ENCODE data around the gene EPB41L1.
"Not testable (repeated sequence)": the region's sequence is repeated elsewhere in the genome, so short reads cannot be mapped to it uniquely, and the experiment has no call there.

The EPB41L1 gene

DNA sequence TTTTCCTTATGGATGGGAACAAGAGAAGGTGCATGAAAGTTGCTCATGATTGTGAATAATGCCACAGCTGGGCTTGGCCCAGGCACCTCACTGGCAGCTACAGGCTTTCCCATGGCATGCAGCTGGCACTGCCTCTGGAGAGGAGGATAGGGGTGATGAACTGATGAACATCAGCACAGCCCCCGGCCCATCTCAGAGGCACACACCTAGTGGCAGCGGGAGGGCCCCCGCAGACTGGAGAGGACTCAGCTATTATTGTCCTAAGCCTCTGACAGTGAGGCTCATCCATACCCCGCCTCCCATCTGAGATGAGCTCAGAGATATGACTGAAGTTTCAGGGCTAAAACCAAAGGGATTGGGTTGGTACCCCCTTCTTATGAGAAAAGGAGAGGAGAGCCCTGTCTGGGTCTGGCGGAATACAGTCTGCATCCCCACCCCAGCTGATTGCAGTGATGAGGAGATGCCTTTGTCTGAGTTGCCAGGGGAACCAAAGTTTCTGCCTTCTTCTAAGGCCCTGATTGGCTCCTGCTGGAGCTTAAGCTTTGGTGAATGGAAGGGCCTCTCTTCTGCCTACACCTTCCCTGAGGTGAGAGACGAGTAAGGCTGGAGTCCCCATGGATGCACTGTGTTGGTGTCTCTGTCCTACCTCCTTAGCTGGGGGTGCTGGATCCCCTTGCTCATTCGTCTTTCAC lies 27.6 kb upstream of the EPB41L1 start:
- DNase-seq (ENCODE audit: low read depth, low spot score), result no peak

DNA sequence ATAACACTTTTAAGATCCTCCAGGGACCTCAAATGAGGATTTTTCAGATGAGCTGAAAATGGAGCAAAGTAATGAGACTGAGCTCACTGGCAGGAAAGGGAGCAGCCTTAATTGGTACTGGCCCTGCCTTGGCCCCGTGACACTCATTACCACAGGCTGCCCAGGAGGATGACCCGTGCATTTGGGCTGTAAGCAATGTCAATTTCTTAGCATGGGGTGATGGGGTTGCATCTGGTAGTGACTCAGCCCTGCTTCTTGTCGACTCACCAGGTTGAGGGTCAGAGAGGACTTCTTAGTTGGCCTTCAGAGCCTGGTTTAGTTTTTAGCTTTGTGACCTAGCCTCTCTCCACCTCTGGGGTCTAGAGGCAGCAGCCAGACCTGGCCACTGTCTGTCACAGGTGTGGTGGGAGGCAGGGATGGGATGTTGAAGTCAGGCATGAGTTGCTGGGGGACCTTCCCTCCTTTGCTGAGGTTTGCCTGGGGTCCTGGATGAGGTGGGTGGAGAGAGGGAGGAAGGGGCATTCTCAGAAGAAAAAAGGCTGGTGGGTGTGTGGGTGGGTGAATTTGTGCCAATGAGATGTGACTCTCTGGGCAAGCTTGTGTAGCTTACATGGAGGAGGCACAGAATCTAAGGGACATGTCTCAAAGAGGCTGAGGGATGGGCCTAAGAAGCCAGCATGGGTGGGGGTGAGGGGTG lies 25.9 kb upstream of the EPB41L1 start:
- no peak for DNase-seq (ENCODE audit: low read depth, low spot score)

- no peak for DNase-seq (ENCODE audit: low read depth, low spot score)
Measured at GRCh38 chr20:36129160-36129543, 25.4 kb upstream of the EPB41L1 start.

- DNase-seq (ENCODE audit: low read depth, low spot score), result no peak
Measured at GRCh38 chr20:36130390-36130789, 24.1 kb upstream of the EPB41L1 start.

- DNase-seq (ENCODE audit: low read depth, low spot score), result no peak
Measured at GRCh38 chr20:36132802-36133211, 21.7 kb upstream of the EPB41L1 start.

DNA sequence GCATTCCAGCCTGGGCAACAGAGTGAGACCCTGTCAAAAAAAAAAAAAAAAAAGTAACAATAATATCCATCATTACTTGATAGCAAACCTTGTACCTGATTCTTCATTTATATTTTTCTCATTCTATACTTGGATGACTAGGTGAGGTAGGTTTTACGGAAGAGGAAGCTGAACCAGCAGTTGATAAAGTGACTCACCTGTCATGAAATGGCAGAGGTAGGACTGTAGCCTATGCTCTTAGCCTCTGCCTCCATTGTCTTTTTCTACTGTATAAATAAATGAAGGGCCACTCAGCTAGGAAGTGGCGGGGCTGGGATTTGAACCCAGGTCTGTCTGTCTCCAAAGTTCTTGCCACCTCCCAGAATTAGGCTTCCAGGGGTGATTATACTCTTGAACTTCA lies 20.7 kb upstream of the EPB41L1 start:
- DNase-seq (ENCODE audit: low read depth, low spot score), result no peak

GRCh38 chr20:36135159-36135558 lies 19.4 kb upstream of the EPB41L1 start:
- no peak for DNase-seq (ENCODE audit: low read depth, low spot score)

DNA sequence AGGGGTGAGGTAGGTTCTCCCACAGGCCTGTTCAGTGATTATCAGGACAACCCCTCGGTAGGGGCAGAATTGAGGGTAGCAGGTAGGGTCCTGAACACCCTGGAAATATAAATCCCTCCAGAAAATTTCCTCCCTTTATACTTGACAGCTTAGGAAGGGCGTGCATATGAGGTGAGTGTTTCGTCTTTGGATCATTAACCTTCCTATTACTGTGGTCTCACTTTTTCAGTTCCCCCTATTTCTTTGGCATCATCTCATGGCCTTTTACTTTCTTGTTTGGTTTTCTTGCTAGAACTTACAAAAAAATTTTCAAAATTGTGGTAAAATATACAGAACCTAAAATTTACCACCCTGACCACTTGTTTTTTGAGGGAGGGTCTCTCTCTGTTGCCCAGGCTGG lies 18.7 kb upstream of the EPB41L1 start:
- DNase-seq (ENCODE audit: low read depth, low spot score), result no peak

DNA sequence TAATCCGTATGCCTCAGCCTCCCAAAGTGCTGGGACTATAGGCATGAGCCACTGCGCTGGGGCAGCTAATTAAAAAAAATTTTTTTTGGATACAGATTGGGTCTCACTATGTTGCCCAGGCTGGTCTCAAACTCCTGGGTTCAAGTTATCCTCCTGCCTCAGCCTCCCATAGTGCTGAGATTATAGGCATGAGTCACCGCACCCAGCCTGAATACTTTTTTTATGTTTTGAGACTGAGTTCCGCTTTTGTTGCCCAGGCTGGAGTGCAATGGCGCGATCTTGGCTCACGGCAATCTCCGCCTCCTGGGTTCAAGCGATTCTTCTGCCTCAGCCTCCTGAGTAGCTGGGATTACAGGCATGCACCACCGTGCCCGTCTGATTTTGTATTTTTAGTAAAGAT lies 17.2 kb upstream of the EPB41L1 start:
- DNase-seq (ENCODE audit: low read depth, low spot score), result not testable (repeated sequence)

DNA sequence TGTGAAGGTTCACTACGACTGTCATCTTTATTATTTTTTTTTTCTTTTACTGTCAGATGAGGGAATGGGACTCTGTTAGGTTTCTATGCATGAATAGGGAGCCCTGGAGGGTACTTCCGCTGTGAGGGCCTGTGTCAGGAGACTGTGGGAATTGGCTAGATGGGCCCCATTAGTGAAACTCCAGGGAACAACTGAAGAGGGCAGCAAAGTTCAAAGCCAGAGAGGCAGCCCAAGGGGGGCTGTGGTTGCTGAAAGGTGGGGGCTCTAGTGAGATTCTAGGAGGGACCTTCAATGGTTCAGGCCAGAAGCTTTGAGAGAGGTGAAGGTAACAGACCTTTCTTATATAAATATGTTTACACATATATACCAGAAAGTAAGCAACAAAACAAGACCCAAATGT lies 13.2 kb upstream of the EPB41L1 start:
- no peak for DNase-seq (ENCODE audit: low read depth, low spot score)

DNA sequence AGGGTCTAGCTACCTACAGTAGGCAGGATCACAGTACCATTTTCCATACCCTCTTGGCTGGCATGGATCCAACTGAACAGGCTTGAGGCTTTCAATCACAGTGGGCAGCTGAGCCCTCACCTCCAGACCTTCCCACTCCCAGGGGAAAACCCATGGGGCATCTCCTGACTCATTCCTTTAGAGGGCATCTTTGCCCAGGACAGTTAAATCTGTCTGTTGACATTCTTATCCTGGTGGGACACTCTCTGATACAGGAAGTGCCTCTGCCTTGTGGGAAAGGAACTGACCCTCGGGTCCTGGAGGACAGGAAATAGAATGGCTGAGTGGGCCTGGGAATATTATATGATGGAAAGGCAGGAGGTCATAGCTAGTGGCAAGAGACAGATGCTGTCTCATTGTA lies 10.2 kb upstream of the EPB41L1 start:
- DNase-seq (ENCODE audit: low read depth, low spot score), result no peak

GRCh38 chr20:36145877-36146707 lies 8.4 kb upstream of the EPB41L1 start:
- no peak for DNase-seq (ENCODE audit: low read depth, low spot score)

- DNase-seq (ENCODE audit: low read depth, low spot score), result no peak
Measured at GRCh38 chr20:36147690-36148089, 6.8 kb upstream of the EPB41L1 start.

GRCh38 chr20:36148439-36148838 lies 6.1 kb upstream of the EPB41L1 start:
- no peak for DNase-seq (ENCODE audit: low read depth, low spot score)

GRCh38 chr20:36149012-36149411 lies 5.5 kb upstream of the EPB41L1 start:
- DNase-seq (ENCODE audit: low read depth, low spot score), result no peak

GRCh38 chr20:36149469-36149868 lies 5.1 kb upstream of the EPB41L1 start:
- peak; percentile 39 for DNase-seq (ENCODE audit: low read depth, low spot score)

- DNase-seq (ENCODE audit: low read depth, low spot score), result no peak
Measured at GRCh38 chr20:36150489-36150846, 4.1 kb upstream of the EPB41L1 start.

DNA sequence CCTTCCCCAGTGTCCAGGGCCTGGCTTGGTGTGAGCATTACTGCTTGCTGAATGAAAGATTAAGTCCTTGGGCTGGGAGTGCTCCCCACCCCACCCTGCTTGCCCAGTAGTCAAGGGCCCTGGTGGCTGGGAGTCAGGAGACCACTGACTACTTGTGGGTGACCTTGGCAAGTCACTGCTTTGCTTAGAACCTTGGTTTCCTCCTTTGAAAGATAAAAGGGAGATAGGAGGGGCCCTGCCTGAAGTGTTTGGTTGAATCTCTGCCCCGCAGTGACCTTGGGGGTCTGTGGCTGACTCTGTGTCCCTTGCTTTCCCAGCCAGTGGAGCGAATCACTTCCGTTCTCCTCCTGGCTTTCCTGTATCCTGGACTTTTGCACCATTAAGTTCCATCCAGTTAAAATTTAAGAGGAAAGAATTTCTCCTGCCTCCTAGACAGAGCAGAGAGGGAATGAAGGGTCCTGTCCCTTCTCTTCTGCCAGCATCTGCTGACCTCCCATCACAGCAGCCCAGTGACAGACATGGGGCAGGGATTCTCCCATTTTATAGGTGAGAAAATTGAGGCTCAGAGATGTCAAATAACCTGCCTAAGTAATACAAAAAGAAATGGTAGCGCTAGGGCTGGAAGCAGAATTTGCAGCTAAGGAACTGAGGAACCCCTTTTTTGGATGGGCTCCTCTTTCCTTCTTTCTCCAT lies 3.5 kb upstream of the EPB41L1 start:
- no peak for DNase-seq (ENCODE audit: low read depth, low spot score)

DNA sequence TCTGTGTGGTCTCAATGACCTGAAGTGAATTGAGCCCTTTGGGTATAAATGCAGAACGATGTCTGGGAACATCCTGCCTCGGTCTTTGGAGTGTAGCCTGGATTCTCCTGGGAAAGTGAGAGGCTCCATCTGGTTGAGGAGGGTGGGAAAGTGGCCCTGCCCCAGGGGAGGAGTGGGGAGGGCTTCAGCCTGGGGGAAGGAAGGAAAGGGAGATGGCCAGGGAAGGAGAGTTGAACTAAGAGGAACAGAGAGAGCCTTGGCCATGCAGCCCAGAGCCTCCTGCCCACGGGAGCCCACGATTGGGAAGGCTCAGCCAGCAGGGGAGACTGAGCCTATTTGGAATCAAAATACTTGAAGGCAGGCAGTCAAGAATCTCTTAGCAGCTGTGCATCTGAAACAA lies 2.3 kb upstream of the EPB41L1 start:
- no peak for DNase-seq (ENCODE audit: low read depth, low spot score)

- DNase-seq (ENCODE audit: low read depth, low spot score), result no peak
Measured at GRCh38 chr20:36153204-36153603, 1.3 kb upstream of the EPB41L1 start.

DNA sequence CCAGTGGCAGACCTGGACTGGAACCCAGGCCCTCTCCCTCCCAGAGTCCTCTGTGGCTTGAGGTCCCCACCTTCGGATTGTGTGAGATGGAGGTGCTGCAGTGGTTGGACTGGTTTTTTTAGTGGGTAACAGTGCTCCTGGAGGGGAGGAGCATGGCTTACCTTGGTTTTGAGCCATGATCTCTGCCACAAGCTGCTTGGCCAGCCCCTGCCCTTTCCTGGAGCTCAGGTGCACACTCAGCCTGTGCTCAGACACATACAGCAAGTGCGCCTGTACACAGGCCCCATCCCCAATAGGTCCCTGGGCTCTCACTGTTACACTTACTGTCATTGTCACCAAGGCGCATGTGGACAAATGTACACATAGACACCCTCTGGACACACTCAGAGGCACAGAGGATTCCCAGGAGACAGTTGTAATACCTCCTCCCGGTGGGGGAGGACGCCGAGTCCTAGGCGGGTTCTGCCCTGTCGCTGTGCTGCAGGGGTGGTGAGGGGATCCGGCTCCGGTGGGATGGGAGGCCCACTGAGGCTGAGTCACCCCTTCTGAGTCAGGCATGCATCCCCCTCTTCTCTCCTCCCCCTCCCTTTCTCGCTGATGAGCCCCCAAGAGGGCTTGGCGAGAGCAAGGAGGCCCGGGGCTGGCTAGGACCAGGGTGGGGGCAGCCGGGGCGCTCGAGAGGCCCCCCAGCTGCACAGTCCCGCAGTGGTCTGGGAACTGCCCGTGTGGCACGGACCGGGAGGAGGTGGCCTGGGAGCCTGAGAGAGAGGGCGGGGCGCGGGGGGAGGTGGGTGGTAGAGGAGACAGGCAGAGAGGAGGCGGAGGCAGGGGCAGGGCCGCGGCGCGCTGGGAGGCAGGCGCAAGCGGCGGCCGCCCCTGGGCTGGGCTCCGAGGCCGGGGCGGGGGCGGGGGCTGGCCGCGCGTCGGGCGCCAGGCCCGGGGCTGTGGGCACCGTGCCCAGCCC lies 522 bp upstream of the EPB41L1 start:
- peak; percentile 45 for DNase-seq (ENCODE audit: low read depth, low spot score)
